A549 (cell line): ENCODE measurements around the gene SPOCK2. TPM values are rescaled to one million over a fixed set of nuclear protein-coding genes. Genes with fewer than 3 reads are reported as not detected.
A peak's percentile ranks its signal among the peaks of the same experiment; 100 is the strongest.

Experiments used
- ATAC-seq, 2 experiments: fragments of 200-7000 bp in 1 of 2; fragments of >200 bp in 1 of 2; cut with Nextera tagmentation in 1 of 2; cut with Tn5 transposase in 1 of 2; 3 replicates each; pipeline versions ENCODE4 v1.8.0 to v1.9.1; 2018 to 2020; ENCODE audit warnings: mild to moderate bottlenecking in 1 of 2, moderate library complexity in 1 of 2
- CTCF ChIA-PET: fragments of 300-600 bp; sonication (Branson Sonifier 250); formaldehyde crosslinking; extraction: SDS; loops from one replicate; lab custom pipeline; 2021; ENCODE audit warnings: antibody characterized with exemption, inconsistent platforms; lab: Yijun Ruan, JAX
- POLR2A ChIA-PET: fragments of 350-600 bp; formaldehyde crosslinking; extraction: SDS; loops from one replicate; lab custom pipeline; 2021; ENCODE audit warnings: antibody characterized with exemption, inconsistent platforms; lab: Yijun Ruan, JAX
- DNase-seq, 2 experiments: peaks; one replicate each; pipeline versions ENCODE4 v3.0.0 to v3.0.0-alpha.2; 2011 to 2016; ENCODE audit warnings: low read depth in 1 of 2, low spot score in 1 of 2
- FAIRE-seq: peaks from 2 replicates; lab custom pipeline; 2011; peaks lifted over from hg19 to GRCh38; lab: Jason Lieb, UNC
- H3K27ac ChIP-seq, 2 experiments: fragments of >200 bp; sonication (Bioruptor Twin); formaldehyde crosslinking; 3 replicates each; pipeline ENCODE4 v1.5.1; 2016 to 2017
- H3K4me1 ChIP-seq: fragments of >200 bp; sonication (Bioruptor Twin); formaldehyde crosslinking; 3 replicates; pipeline ENCODE4 v1.6.1; 2016
- H3K4me2 ChIP-seq: fragments of >200 bp; sonication (Bioruptor Twin); formaldehyde crosslinking; 3 replicates; pipeline ENCODE4 v1.6.1; 2016
- H3K4me3 ChIP-seq: fragments of >200 bp; sonication (Bioruptor Twin); formaldehyde crosslinking; 3 replicates; pipeline ENCODE4 v1.5.1; 2016
- H3K9me3 ChIP-seq: fragments of >200 bp; sonication (Bioruptor Twin); formaldehyde crosslinking; 3 replicates; pipeline ENCODE4 v1.6.1; 2016
- CEBPB ChIP-seq, 2 experiments: fragments of >200 bp in 1 of 2; sonication (Bioruptor Twin) in 1 of 2; formaldehyde crosslinking in 1 of 2; IDR thresholded peaks; 2 replicates each; pipeline ENCODE4 v1.6.1; 2012 to 2016
- CHD2 ChIP-seq: fragments of 150-350 bp; IDR thresholded peaks from 2 replicates; pipeline ENCODE4 v1.6.1; 2014; ENCODE audit warnings: low read length; ENCODE audit not compliant: partially characterized antibody
- CTCF ChIP-seq: fragments of >200 bp; sonication (Bioruptor Twin); formaldehyde crosslinking; IDR thresholded peaks from 3 replicates; pipeline ENCODE4 v1.5.1; 2016
- EHMT2 ChIP-seq: fragments of 200-600 bp; sonication (generic); IDR thresholded peaks from 2 replicates; pipeline ENCODE4 v1.6.1; 2016; ENCODE audit warnings: antibody characterized with exemption, low read depth, mild to moderate bottlenecking, moderate library complexity
- FOXS1 ChIP-seq: fragments of 250-450 bp; sonication (Bioruptor Pico); IDR thresholded peaks from 2 replicates; pipeline ENCODE4 v1.5.0; 2020; ENCODE audit warnings: mild to moderate bottlenecking, moderate library complexity
- GATA3 ChIP-seq: IDR thresholded peaks from 2 replicates; pipeline ENCODE4 v1.6.1; 2012; ENCODE audit warnings: borderline replicate concordance
- HDAC2 ChIP-seq: fragments of 200-600 bp; sonication (generic); IDR thresholded peaks from 2 replicates; pipeline ENCODE4 v1.6.1; 2016
- HOXB13 ChIP-seq: fragments of 250-450 bp; sonication (Bioruptor Pico); IDR thresholded peaks from 2 replicates; pipeline ENCODE4 v1.5.0; 2020; ENCODE audit warnings: low read depth, mild to moderate bottlenecking, moderate library complexity
- JUN ChIP-seq, 2 experiments: fragments of >200 bp; sonication (Bioruptor Twin); formaldehyde crosslinking; IDR thresholded peaks; 2 replicates in 1 of 2; 3 replicates in 1 of 2; pipeline ENCODE4 v1.6.1; 2016 to 2017
- MAFK ChIP-seq: fragments of 450-650 bp; IDR thresholded peaks from 2 replicates; pipeline ENCODE4 v1.6.1; 2014; ENCODE audit not compliant: partially characterized antibody
- MAZ ChIP-seq: fragments of 150-350 bp; IDR thresholded peaks from 2 replicates; pipeline ENCODE4 v1.6.1; 2014; ENCODE audit warnings: antibody characterized with exemption, low read depth, low read length, borderline replicate concordance
- PBX3 ChIP-seq: IDR thresholded peaks from 2 replicates; pipeline ENCODE4 v1.6.1; 2012
- POLR2AphosphoS2 ChIP-seq: conservative IDR thresholded peaks from 2 replicates; pipeline ENCODE4 v1.6.1; 2012; ENCODE audit warnings: low read length, improper control_type of control experiment, inconsistent platforms
- RAD21 ChIP-seq, 2 experiments: fragments of >200 bp in 1 of 2; sonication (Bioruptor Twin) in 1 of 2; formaldehyde crosslinking in 1 of 2; IDR thresholded peaks in 1 of 2; conservative IDR thresholded peaks in 1 of 2; 2 replicates in 1 of 2; 3 replicates in 1 of 2; pipeline ENCODE4 v1.6.1; 2012 to 2018; ENCODE audit warnings: inconsistent platforms in 1 of 2
- RARB ChIP-seq: fragments of 250-450 bp; sonication (Bioruptor Pico); IDR thresholded peaks from 2 replicates; pipeline ENCODE4 v1.8.0; 2021; ENCODE audit warnings: mild to moderate bottlenecking, moderate library complexity
- RCOR1 ChIP-seq: fragments of 150-350 bp; IDR thresholded peaks from 2 replicates; pipeline ENCODE4 v1.6.1; 2014; ENCODE audit warnings: antibody characterized with exemption, low read length, low read depth
- REST ChIP-seq: fragments of 200-600 bp; sonication (generic); IDR thresholded peaks from 2 replicates; pipeline ENCODE4 v1.6.1; 2016; ENCODE audit warnings: antibody characterized with exemption, mild to moderate bottlenecking, moderate library complexity
- RNF2 ChIP-seq: fragments of 200-600 bp; sonication (generic); IDR thresholded peaks from 2 replicates; pipeline ENCODE4 v1.6.1; 2016; ENCODE audit warnings: low read depth, mild to moderate bottlenecking, antibody characterized with exemption, moderate library complexity, borderline replicate concordance
- SREBF2 ChIP-seq: fragments of 450-650 bp; IDR thresholded peaks from 2 replicates; pipeline ENCODE4 v1.6.1; 2014; ENCODE audit warnings: mild to moderate bottlenecking, moderate library complexity
- TP53 ChIP-seq: fragments of 250-450 bp; sonication (Bioruptor Pico); IDR thresholded peaks from 2 replicates; pipeline ENCODE4 v1.5.0; 2021; ENCODE audit warnings: mild to moderate bottlenecking, moderate library complexity
- ZFP36 ChIP-seq: fragments of 450-650 bp; IDR thresholded peaks from 2 replicates; pipeline ENCODE4 v1.6.1; 2014; ENCODE audit warnings: borderline replicate concordance; ENCODE audit not compliant: partially characterized antibody
- WGBS: methylation state at CpG from one replicate; pipeline ENCODE4 v1.1.6; 2017; ENCODE audit errors: missing lambda C conversion rate; 5-methylcytosine and 5-hydroxymethylcytosine counted together
- polyA plus RNA-seq, 4 experiments: library from polyadenylated mRNA; depleted of rRNA in 3 of 4; stranded (reverse); fragments of >200 nt; fragmentation: RNase III in 1 of 4; extraction: RNeasy Plus Mini Kit Qiagen cat#74134 plus additional on column Dnase treatment in 1 of 4; gene quantifications; 2 replicates in 3 of 4; 3 replicates in 1 of 4; pipeline ENCODE4 v1.2.3, GENCODE V29; 2011 to 2017

Gene SPOCK2
- polyA plus RNA-seq, 2 of the 4 experiments (the other 2 are of a cell fraction): 0.52 to 0.67 TPM

GRCh38 chr10:72072046-72072445 lies 16.3 kb downstream of the SPOCK2 start (continued):
- TF ChIP-seq PBX3 (no peak), GATA3 (no peak), HDAC2 (no peak), HOXB13 (CRISPR knock-in tag) (no peak), FOXS1 (CRISPR knock-in tag) (no peak)

GRCh38 chr10:72069751-72070526 lies 18.4 kb downstream of the SPOCK2 start:
- no peak overlapping the region for H3K27ac ChIP-seq
- no peak for FAIRE-seq

More at GRCh38 chr10:72069751-72070526, 18.4 kb downstream of the SPOCK2 start:
- no peak for DNase-seq
- 85% methylated on average over 5 of the region's 7 CpGs for WGBS
- no peak overlapping the region for H3K4me2 ChIP-seq
- peaks cover 4% of the 10 kb centered on the region; the same call in 2 of the 3 replicates for H3K9me3 ChIP-seq
- H3K4me1 ChIP-seq: no peaks in the 10 kb centered on the region
- no peak for TF ChIP-seq JUN (IDR thresholded peaks at IDR 0.05)
- TF ChIP-seq RAD21 (conservative IDR thresholded peaks at IDR 0.05 in 1 of 2, IDR thresholded peaks at IDR 0.05 in 1 of 2): peak in 1 of 2 experiments; percentile 24; a peak in 1 of 5 replicates
- TF ChIP-seq CHD2: no peak
- no peak for TF ChIP-seq REST
- TF ChIP-seq EHMT2: no peak
- peak; percentile 21; the same call in 2 of the 3 replicates for TF ChIP-seq CTCF
- no peak for TF ChIP-seq TP53 (CRISPR knock-in tag)
- TF ChIP-seq MAFK: no peak
- TF ChIP-seq RARB (CRISPR knock-in tag): no peak
- TF ChIP-seq ZFP36: no peak
- no peak for TF ChIP-seq POLR2AphosphoS2
- TF ChIP-seq RNF2: no peak
- TF ChIP-seq SREBF2: no peak
- TF ChIP-seq RCOR1: no peak
- TF ChIP-seq MAZ: no peak
- no peak for TF ChIP-seq CEBPB (IDR thresholded peaks at IDR 0.05)
- POLR2A ChIA-PET: no interaction called here
- CTCF ChIA-PET: interaction anchor here (1.2 to 5.6 kb wide), 5 partner anchors 9 to 174 kb away, joined by 3 to 29 read pairs (median 5); no protein-coding TSS in a partner anchor
- ATAC-seq: peak in 1 of 2 experiments; percentile 44; a peak in 2 of 6 replicates
- H3K4me3 ChIP-seq: no peak overlapping the region
